PC-3 (cell line): ENCODE data around the gene CC2D2A.

ENCODE experiments used
- EZH2 ChIP-seq: fragments of 300-600 bp; sonication (generic); IDR thresholded peaks from one replicate; pipeline ENCODE4 v1.6.1; 2017; ENCODE audit warnings: antibody characterized with exemption, mild to moderate bottlenecking, low read length; ENCODE audit not compliant: unreplicated experiment
- EZH2phosphoT487 ChIP-seq: fragments of 300-600 bp; sonication (generic); IDR thresholded peaks from 2 replicates; pipeline ENCODE4 v1.6.1; 2018; ENCODE audit warnings: mild to moderate bottlenecking, antibody characterized with exemption, low read length, borderline replicate concordance
- TF ChIP-seq, protein P1 (sequence below): fragments of 300-600 bp; sonication (generic); conservative IDR thresholded peaks from 2 replicates; pipeline ENCODE4 v1.5.1; 2017; ENCODE audit warnings: antibody characterized with exemption, low read depth, mild to moderate bottlenecking, low read length

DNA sequence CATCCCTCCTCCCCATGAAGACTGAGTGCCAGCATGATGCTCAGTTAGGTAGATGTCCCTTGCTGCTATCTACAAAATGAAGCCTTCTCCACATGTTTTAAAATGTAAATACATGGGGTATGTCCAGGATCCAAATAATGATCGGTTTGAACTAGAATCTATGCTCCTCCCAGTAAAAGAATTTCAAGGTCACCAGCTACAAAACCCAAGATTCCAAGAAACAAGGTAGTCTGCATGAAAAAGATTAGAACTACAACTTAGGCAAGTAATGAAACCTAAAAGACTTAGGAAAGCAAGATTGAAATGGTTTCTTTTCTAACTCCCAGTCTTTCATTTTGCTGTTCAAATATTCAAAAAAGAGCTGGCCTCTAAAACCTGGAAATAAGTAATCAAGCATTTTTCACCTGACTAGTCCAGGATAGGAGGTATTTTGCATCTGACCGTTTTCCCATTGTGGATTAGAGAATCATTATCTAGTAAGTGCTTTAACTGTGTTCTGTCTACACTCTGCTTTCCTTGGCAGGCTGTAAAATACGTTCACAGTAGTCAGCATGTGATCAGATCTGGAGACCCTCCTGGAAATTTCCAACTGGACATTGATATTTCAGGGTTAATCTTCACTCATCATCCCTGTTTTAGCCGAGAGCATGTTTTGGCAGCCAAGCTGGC is 57.4 kb downstream of the CC2D2A start:
- TF ChIP-seq, protein P1, sequence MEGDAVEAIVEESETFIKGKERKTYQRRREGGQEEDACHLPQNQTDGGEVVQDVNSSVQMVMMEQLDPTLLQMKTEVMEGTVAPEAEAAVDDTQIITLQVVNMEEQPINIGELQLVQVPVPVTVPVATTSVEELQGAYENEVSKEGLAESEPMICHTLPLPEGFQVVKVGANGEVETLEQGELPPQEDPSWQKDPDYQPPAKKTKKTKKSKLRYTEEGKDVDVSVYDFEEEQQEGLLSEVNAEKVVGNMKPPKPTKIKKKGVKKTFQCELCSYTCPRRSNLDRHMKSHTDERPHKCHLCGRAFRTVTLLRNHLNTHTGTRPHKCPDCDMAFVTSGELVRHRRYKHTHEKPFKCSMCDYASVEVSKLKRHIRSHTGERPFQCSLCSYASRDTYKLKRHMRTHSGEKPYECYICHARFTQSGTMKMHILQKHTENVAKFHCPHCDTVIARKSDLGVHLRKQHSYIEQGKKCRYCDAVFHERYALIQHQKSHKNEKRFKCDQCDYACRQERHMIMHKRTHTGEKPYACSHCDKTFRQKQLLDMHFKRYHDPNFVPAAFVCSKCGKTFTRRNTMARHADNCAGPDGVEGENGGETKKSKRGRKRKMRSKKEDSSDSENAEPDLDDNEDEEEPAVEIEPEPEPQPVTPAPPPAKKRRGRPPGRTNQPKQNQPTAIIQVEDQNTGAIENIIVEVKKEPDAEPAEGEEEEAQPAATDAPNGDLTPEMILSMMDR = no peak
- no peak for TF ChIP-seq EZH2
- no peak for TF ChIP-seq EZH2phosphoT487
